Nephron (organoid): Measurements from ENCODE around the gene RCAN2.

Experiments used
- H3K27ac Mint-ChIP-seq, 3 experiments: 2 replicates each; pipeline ENCODE4 v1.8.0; 2020; ENCODE audit warnings: mixed read lengths in 3 of 3, mild to moderate bottlenecking in 2 of 3, moderate library complexity in 1 of 3
- H3K27me3 Mint-ChIP-seq: 2 replicates; pipeline ENCODE4 v1.8.0; 2021; ENCODE audit warnings: low read depth, mild to moderate bottlenecking, moderate library complexity, mixed read lengths
- H3K36me3 Mint-ChIP-seq: 2 replicates; pipeline ENCODE4 v1.8.0; 2020; ENCODE audit warnings: low read depth, mixed read lengths
- H3K4me1 Mint-ChIP-seq: 2 replicates; pipeline ENCODE4 v1.8.0; 2020; ENCODE audit warnings: mixed read lengths
- H3K4me3 Mint-ChIP-seq, 3 experiments: 2 replicates each; pipeline ENCODE4 v1.8.0; 2020; ENCODE audit warnings: mild to moderate bottlenecking in 3 of 3, mixed read lengths in 3 of 3, moderate library complexity in 2 of 3
- H3K9me3 Mint-ChIP-seq: 2 replicates; pipeline ENCODE4 v1.8.0; 2020; ENCODE audit warnings: mixed read lengths
- TF ChIP-seq, protein P1 (sequence below), 3 experiments: fragments of 200-600 bp; sonication (generic); IDR thresholded peaks; one replicate each; pipeline ENCODE4 v1.5.0; 2021; ENCODE audit warnings: antibody characterized with exemption in 3 of 3; ENCODE audit not compliant: unreplicated experiment in 3 of 3

Gene RCAN2

DNA sequence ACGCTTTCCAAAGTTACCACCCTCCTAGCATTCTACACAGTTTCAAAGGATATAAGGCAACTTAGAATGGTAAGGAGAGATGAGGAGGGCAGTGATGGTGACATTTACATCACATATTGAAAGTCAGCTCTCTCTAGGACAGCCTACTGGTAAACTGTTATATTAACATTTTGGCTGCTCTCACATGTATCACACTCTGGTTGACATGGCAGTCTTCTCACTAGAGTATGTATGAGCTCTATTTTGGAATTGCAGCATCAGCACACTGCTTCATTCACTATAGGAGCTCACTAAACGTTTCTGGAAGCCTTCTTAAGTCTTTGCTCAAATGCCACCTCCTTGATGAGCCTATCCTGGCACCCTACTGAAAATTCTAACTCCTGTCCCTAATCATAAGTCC lies 184.8 kb downstream of the RCAN2 start:
- no peaks in the 10 kb centered on the region for H3K4me1 Mint-ChIP-seq
- no peak overlapping the region for H3K4me3 Mint-ChIP-seq
- peaks cover 5% of the 10 kb centered on the region for H3K27me3 Mint-ChIP-seq
- no peaks in the 10 kb centered on the region for H3K36me3 Mint-ChIP-seq
- H3K27ac Mint-ChIP-seq, result no peak overlapping the region
- TF ChIP-seq, protein P1, sequence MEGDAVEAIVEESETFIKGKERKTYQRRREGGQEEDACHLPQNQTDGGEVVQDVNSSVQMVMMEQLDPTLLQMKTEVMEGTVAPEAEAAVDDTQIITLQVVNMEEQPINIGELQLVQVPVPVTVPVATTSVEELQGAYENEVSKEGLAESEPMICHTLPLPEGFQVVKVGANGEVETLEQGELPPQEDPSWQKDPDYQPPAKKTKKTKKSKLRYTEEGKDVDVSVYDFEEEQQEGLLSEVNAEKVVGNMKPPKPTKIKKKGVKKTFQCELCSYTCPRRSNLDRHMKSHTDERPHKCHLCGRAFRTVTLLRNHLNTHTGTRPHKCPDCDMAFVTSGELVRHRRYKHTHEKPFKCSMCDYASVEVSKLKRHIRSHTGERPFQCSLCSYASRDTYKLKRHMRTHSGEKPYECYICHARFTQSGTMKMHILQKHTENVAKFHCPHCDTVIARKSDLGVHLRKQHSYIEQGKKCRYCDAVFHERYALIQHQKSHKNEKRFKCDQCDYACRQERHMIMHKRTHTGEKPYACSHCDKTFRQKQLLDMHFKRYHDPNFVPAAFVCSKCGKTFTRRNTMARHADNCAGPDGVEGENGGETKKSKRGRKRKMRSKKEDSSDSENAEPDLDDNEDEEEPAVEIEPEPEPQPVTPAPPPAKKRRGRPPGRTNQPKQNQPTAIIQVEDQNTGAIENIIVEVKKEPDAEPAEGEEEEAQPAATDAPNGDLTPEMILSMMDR (IDR thresholded peaks at IDR 0.05; ENCODE audit: unreplicated experiment in 3 of 3), result no peak
- H3K9me3 Mint-ChIP-seq, result peaks cover 11% of the 10 kb centered on the region

DNA sequence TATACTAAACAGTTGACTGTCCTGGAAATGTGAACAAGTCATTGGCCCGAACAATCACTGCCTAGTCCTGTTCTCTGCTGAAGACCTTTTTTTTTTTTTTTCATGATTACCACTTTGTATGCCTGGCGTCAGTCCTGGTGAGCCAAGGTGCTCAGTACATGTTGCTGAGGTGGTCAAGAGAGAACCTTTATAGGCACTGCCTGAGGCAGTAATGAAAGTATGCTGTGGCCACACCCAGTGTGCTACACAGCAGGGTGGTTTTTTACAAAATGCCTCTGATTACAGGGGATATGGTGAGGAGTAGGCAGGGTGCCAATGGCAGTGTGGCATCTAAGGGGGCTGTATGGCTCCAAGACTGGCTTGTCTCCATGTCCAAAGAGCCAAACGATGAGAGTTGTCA lies 185.4 kb downstream of the RCAN2 start:
- Mint-ChIP-seq H3K27me3 (peaks cover 5% of the 10 kb centered on the region), H3K4me3 (no peak overlapping the region), H3K36me3 (no peaks in the 10 kb centered on the region), H3K4me1 (no peaks in the 10 kb centered on the region), H3K9me3 (peaks cover 13% of the 10 kb centered on the region), H3K27ac (no peak overlapping the region)
- TF ChIP-seq, protein P1 (IDR thresholded peaks at IDR 0.05; ENCODE audit: unreplicated experiment in 3 of 3), result no peak

DNA sequence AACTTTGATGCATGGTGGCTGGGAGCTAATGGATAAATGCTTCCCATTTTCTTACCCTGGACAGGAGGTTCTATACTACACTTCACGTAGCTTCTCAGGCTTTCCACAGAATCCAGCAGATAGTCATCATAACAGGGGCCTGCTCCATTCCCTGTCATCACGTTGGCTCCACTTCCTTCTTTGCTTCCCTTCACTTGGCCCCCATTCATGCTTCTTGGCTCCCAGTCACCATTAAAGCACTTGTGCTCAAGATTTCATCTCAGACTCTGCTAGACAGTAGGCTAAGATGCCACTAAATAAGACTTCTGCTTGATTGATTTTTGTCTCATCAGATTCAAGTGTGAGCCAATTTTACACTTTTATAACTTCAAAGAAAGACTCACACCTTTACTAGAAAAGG lies 186.0 kb downstream of the RCAN2 start:
- Mint-ChIP-seq H3K4me3 (no peak overlapping the region), H3K36me3 (no peaks in the 10 kb centered on the region), H3K9me3 (peaks cover 14% of the 10 kb centered on the region), H3K27ac (no peak overlapping the region), H3K4me1 (no peaks in the 10 kb centered on the region), H3K27me3 (peaks cover 5% of the 10 kb centered on the region)
- TF ChIP-seq, protein P1 (IDR thresholded peaks at IDR 0.05; ENCODE audit: unreplicated experiment in 3 of 3), result no peak

DNA sequence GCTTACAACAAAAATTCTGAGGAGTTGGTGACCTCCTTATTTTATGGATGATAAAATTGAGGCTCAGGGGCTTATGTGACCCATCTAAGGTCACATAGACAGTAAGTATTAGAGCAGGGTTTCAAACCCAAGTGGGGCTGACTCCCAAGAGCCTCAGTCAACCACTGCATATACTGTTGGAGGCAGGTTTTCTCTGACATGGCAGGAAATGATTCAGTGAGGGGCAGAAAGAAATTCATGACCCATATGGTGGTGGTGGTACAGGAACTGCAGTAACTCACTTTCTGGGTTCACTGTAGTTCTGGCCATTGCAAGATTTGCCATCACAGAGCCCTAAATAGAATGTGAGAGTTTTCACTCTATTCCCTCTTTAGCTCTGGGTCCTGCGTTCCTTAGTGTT lies 188.4 kb downstream of the RCAN2 start:
- Mint-ChIP-seq H3K4me3 (no peak overlapping the region), H3K4me1 (no peaks in the 10 kb centered on the region), H3K36me3 (no peaks in the 10 kb centered on the region), H3K27me3 (peaks cover 5% of the 10 kb centered on the region), H3K27ac (no peak overlapping the region), H3K9me3 (peaks cover 14% of the 10 kb centered on the region)
- TF ChIP-seq, protein P1 (IDR thresholded peaks at IDR 0.05; ENCODE audit: unreplicated experiment in 3 of 3), result no peak

DNA sequence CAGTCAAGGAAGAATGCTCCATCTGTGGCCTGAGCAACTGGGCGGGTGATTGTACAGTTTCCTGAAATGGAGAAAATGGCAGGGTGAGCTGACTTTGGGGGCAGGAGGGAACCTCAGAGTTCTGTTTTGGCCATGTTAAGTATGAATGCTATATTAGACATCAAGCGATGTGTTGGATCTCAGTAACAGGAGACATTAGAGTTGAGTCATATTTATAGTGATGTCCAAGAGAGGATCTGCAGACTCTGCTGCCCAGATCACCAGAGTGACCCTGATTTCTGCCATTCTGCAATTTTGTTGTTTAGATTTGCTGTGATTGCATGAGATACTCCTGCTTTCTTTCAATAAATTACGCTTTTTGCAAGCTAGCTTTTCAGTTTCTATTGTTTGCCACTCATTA lies 189.1 kb downstream of the RCAN2 start:
- peaks cover 14% of the 10 kb centered on the region for H3K9me3 Mint-ChIP-seq
- H3K27ac Mint-ChIP-seq, result no peak overlapping the region
- H3K27me3 Mint-ChIP-seq, result peaks cover 2% of the 10 kb centered on the region
- H3K4me1 Mint-ChIP-seq, result no peaks in the 10 kb centered on the region
- H3K4me3 Mint-ChIP-seq, result no peak overlapping the region
- H3K36me3 Mint-ChIP-seq, result no peaks in the 10 kb centered on the region
- TF ChIP-seq, protein P1 (IDR thresholded peaks at IDR 0.05; ENCODE audit: unreplicated experiment in 3 of 3), result no peak

DNA sequence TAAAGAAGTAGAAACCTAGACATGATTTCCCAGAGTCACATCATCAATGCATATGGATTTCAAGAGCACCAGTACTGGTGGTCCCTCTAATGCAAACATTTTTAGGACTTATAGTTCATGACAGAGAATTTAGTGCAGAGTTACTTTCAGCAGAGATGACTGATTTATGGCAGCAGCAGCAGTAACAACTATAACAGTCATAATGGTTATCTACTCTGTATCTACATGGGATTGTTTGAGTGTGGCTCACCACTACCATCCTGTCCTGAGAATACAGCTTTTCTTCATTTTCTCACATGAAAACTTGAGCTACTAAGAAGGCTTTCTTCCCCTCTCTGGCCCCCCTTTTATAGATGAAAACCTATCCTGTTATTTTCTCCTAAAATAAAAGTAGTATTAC lies 192.0 kb downstream of the RCAN2 start:
- peaks cover 7% of the 10 kb centered on the region for H3K9me3 Mint-ChIP-seq
- no peak overlapping the region for H3K27ac Mint-ChIP-seq
- H3K4me3 Mint-ChIP-seq, result no peak overlapping the region
- no peaks in the 10 kb centered on the region for H3K27me3 Mint-ChIP-seq
- H3K36me3 Mint-ChIP-seq, result no peaks in the 10 kb centered on the region
- TF ChIP-seq, protein P1 (IDR thresholded peaks at IDR 0.05; ENCODE audit: unreplicated experiment in 3 of 3), result no peak
- peaks cover 7% of the 10 kb centered on the region for H3K4me1 Mint-ChIP-seq
